GM04504 (cell line): ENCODE data around the gene PYGO2.
A peak's percentile ranks its signal among the peaks of the same experiment; 100 is the strongest.
"Not testable (repeated sequence)": the region's sequence is repeated elsewhere in the genome, so short reads cannot be mapped to it uniquely, and the experiment has no call there.

Experiments used
- DNase-seq: peaks from one replicate; pipeline ENCODE4 v3.0.0-alpha.2; 2012; ENCODE audit warnings: low read depth

Gene PYGO2

GRCh38 chr1:154982341-154982740 is 20.8 kb upstream of the PYGO2 start:
- no peak for DNase-seq

DNA sequence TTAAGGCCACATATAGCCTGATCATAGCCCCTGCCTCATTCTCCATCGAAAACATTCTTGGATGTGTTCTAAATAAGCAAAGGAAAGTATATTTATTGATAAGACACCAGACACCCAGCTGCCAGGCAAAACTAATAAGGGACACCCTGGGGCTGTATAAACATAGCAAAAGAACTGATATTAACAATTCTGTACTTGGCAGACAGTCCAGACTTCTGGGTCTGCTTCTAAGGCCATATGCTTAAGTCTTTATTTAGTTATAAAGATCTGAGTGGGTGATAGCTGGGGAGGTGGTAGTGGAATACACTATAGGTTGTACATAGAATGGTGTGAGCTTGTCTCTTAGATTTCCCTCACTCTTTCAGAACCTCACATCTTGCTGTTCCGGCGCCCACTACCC is 16.8 kb upstream of the PYGO2 start:
- no peak for DNase-seq

DNA sequence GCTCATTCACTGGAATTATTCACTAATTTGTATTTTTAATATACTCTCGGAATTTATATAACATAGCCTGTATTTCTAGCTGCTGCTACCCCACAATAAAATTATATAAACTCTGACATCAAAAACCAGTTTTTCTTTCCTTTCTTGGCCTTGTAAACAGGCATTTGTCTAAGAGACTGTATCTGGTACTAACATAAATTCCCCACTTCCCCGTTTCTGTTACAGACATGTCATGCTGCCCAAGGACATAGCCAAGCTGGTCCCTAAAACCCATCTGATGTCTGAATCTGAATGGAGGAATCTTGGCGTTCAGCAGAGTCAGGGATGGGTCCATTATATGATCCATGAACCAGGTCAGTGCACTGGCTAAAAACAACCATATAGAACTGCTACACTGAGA is 16.2 kb upstream of the PYGO2 start:
- DNase-seq, result not testable (repeated sequence)

- DNase-seq, result peak; percentile 34
Measured at GRCh38 chr1:154975409-154976059, 14.0 kb upstream of the PYGO2 start.

DNA sequence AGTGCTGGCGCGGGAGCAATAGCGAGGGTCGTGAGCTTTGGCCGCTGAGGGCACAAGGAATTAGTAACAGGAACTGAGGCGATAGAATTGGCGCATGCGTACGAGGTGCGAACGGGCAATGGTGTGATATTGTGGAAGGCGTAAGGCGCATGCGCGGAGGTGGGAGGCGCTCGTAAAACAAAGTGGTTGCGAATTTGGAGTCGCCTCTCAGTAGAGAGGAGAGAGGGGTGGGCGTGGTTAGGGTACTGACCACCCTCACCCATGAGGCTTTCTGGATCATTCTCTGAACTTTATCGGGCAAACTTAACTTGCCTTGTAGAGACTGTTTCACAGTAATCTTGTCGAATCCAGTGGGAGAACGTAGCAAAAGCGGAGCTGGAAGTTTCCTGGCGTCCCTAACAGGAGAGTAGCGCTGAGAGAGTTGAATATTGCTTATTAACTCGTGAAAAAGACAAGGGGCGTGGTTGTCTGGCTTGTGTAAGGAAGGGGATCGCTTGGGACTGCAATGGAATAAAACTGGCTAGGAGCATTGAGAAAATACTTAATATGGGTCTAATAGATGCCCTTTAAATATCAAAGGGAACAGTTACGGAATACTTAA is 13.3 kb upstream of the PYGO2 start:
- peak; percentile 90 for DNase-seq

DNA sequence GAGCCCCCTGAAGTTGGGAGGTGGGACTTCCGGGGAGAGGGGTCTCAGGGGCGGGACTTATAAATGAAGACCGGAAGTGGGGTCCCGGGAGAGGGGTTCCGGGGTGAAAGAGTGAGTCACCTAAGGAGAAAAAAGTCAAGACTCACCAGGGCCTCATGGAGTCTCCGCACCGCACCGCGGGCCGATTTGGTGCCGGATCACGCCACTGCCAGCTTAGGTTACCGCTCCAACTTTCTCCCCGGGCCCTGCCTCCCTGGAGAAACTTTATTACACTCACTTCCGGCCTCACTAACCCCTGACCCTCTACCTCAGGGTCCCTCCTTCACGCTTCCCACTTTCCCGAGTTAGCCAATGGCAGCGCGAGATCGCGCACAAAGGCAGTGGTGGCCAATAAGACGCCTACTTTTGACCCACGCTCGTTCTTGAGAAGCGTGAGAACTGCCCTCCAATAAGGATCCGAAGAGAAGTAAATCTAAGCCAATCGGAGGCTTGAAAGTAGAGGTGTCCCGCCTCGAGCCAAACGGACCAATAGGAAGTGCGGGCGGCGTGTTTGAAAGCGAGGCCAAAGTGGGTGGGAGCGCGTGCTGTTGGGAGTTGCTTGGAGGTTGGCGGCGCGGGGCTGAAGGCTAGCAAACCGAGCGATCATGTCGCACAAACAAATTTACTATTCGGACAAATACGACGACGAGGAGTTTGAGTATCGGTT is 12.7 kb upstream of the PYGO2 start, which contains the start of gene CKS1B:
CKS1B (plus strand) TSS at position 580 of the 706 bp plus-strand sequence; CDS start at position 645, 65 bp downstream.
- DNase-seq, result peak; percentile 100

DNA sequence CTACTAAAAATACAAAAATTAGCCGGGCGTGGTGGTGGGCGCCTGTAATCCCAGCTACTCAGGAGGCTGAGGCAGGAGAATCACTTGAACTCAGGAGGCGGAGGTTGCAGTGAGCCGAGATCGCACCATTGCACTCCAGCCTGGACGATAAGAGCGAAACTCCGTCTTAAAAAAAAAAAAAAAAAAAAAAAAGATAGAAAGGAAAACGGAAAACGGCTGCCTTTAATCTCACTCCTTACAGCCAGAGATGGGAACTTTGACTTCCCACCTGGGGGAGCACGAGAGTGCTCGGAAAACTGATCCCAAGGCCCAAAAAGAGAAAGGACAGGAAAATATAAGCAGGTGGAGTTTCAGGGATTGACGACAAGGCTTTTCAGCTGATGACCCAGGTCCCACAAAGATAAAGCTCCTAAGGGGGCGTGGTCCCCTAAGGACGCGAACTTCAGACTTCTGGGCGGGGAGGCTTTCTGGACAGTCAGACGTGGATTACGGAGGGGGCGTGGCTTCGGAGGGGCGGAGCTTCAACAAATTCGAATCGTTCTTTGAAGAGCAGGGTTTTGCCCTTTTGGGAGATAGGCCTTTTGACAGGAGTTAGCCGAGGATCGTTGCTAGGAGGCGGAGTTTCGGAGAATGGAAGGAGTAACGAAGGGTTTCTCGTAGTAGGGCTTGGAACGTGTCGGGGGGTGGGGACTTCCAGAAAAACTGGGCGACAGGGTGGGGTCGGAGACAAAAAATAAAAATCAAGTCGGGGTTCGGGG is 11.9 kb upstream of the PYGO2 start:
- DNase-seq, result peak; percentile 96

GRCh38 chr1:154972517-154973343 is 11.1 kb upstream of the PYGO2 start:
- DNase-seq, result peak; percentile 91

GRCh38 chr1:154972213-154972516 is 10.6 kb upstream of the PYGO2 start:
- no peak for DNase-seq

- DNase-seq, result no peak
Measured at GRCh38 chr1:154971341-154971998, 9.9 kb upstream of the PYGO2 start.

GRCh38 chr1:154970631-154971340 is 9.2 kb upstream of the PYGO2 start, which contains the start of gene SHC1:
Gene SHC1 (minus strand): TSS chr1:154970747. CDS start chr1:154970526, 221 bp downstream.
- DNase-seq, result peak; percentile 91

DNA sequence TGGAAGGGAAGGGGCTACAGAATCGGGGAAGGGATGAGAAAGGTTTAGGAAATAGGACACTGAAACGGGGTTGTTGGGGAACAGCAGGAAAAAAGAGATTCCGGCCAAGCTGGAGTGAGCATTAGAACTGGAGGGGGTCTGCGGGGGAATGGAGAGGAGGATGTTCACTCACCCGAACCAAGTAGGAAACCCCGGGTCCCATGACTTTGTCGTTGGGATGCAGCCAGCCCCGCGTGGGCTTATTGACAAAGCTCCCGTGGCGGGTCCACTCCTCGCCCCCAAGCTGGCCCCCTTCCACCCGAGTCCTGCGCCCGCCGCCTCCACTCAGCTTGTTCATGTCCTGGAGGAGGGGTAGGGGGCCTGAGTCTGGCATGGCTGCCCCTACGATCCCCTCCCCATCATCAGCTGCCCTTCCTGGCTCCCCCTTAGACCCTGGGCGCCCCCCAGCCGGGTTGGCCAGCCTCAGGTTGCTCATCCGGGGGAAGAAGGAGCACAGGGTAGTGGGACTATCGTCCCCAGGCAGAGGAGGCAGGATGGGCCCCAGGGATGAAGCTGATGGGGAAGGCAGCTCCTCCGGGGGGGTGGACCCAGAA is 8.4 kb upstream of the PYGO2 start:
- no peak for DNase-seq

DNA sequence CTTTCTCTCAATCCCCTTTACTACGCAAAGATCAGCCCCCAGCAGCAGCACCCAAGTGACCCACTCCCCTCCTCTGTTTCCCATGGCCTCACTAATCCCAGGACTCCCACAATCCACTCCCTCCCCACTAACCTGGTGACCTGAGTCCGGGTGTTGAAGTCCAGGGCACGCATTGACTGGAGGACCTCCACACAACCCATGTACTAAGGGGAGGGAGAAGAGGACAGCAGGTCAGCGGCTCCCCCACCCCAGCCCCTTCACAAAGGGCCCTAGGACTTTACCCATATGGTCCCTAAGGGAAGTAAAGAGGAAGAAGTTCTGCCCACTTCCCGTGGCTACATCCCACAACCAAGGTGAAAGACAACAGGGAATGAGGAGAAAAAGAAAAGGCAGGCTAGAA is 7.7 kb upstream of the PYGO2 start:
- DNase-seq, result no peak

DNA sequence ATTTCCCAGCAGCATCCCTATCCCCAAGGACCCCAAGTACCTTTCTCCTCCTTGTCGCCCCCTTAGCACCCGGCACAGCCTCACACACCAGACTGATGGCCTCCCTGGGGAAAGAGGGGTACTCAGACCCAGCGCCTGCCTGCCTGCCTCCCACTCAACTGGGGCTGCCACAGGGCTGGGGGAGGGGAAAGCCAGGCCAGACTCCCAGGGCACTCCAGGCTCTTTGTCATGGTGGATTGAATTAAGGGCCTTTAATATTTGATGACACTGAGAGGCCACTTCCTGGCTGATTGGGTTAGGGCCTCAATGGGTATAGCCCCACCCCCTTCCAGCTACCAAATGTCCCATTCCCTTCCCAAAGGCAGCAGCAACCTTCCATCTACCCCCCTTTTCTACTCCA is 7.1 kb upstream of the PYGO2 start:
- DNase-seq, result no peak

DNA sequence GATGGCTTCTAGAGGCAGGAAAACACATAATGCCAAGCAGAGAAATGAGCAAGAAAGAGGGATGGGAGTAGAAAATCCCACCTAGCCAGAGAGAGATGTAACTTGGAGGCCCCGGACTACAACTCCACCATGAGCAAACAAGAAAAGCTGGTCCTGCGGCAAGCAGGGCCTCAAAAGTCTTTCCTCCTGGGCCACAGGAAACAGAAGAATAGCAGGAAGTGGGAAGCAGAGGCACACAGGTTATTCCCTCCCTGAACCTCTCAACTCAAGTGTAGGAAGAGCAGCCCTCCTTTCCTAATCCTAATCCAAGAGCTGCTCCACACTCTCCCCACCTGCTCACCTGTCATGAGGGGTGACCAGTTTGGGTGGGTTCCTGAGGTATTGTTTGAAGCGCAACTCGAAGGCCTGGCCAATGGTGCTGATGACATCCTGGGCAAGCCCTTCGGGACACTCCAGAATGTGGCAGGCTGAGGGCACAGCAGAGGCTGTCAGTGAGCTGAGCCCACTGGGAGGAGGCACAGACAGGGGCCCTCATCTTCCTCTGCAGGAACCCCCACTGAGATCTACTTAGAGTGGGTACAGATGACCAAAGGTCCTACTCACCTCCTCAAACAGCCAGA is 5.9 kb upstream of the PYGO2 start:
- no peak for DNase-seq

DNA sequence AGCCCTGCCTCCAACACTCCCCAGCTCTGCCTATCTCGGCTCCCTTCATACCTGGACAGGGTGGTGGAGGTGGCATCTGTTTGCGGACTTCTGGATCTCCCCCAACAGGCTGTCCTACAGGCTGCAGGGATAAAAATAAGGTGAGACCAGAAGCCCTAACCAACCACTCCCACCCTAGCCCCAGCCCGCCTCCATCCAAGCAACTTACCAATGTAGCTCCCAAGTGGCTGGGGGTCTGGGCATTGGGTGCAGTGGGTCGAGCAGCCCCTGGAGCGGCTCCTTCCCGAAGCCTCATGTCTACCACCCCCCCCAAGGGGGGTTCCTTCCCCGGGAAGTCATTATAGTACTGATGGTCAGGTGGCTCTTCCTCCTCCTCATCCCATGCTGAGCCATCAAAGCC is 4.5 kb upstream of the PYGO2 start:
- no peak for DNase-seq

GRCh38 chr1:154964359-154964758 is 2.8 kb upstream of the PYGO2 start:
- no peak for DNase-seq

- DNase-seq, result no peak
Measured at GRCh38 chr1:154963643-154964042, 2.1 kb upstream of the PYGO2 start.

DNA sequence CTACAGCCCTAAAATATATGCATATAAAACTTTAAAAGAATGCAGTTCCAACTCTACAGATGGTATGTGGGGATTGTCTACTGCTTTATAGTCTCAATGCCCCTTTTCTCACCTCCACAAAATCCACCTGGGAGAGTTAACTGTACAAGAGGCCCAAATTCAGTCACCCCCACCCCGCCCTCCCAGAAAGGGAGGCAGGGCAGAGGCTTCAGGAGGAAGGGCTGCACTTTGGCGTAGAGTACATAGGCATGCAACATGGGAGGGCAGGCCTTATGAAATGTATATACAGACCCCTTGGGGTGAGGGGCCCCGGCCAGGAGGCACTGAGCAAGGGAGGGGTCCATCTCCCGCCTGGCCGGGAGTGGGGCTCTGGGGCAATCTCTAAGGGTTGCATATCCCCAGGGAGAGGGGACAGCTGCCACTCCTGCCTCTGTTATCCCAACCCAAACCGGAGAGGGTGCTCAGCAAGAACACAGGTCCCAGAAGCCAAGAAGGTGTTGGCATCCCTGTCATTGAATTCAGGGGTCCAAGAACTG is 1.3 kb upstream of the PYGO2 start:
- no peak for DNase-seq
